ENCODE measurements around the gene ERICH6B.

DNA sequence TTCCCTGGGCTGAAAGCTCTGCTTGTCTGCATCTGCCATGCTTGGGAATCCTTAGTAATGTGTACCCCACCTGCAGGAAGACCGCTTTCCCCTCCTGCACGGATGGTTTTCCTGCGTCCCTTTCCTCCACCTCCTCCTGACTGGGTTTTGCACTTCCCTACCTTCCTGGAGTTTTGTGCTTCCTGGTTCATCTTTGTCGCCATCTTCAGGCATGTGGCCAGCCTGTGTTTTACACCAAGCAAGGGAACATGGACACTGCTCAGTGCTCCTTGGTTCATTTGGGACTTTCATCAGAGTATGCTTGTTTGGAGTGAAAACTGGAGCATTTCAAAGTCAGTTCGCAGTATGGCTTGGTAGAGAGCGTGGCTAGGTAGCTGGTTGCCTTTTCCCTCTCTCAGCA is 30.7 kb downstream of the ERICH6B start:
- TF ChIP-seq, protein P1, sequence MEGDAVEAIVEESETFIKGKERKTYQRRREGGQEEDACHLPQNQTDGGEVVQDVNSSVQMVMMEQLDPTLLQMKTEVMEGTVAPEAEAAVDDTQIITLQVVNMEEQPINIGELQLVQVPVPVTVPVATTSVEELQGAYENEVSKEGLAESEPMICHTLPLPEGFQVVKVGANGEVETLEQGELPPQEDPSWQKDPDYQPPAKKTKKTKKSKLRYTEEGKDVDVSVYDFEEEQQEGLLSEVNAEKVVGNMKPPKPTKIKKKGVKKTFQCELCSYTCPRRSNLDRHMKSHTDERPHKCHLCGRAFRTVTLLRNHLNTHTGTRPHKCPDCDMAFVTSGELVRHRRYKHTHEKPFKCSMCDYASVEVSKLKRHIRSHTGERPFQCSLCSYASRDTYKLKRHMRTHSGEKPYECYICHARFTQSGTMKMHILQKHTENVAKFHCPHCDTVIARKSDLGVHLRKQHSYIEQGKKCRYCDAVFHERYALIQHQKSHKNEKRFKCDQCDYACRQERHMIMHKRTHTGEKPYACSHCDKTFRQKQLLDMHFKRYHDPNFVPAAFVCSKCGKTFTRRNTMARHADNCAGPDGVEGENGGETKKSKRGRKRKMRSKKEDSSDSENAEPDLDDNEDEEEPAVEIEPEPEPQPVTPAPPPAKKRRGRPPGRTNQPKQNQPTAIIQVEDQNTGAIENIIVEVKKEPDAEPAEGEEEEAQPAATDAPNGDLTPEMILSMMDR (IDR thresholded peaks at IDR 0.05; ENCODE audit: insufficient read depth, low read length) = no peak
- TF ChIP-seq REST (IDR thresholded peaks at IDR 0.05; ENCODE audit: insufficient replicate concordance, low read depth) = no peak
- TF ChIP-seq POLR2AphosphoS5 (IDR thresholded peaks at IDR 0.05; ENCODE audit: low read depth) = no peak
- no peak; the same call in 1 of the 2 replicates for TF ChIP-seq SPI1 (IDR thresholded peaks at IDR 0.05; ENCODE audit: borderline replicate concordance, low read depth)
- TF ChIP-seq GABPA (IDR thresholded peaks at IDR 0.05; ENCODE audit: low read depth) = no peak
